Brain microvascular endothelial cell (primary cell): ENCODE data around the gene KCTD18.

ENCODE experiments used
- DNase-seq: peaks from one replicate; pipeline ENCODE4 v3.0.0-alpha.2; 2020
- H3K27ac ChIP-seq: fragments of 250-450 bp; sonication (Bioruptor Pico); 2 replicates; pipeline ENCODE4 v1.5.1; 2020; ENCODE audit warnings: mild to moderate bottlenecking, moderate library complexity
- H3K27me3 ChIP-seq: fragments of 250-450 bp; sonication (Bioruptor Pico); replicated peaks from 2 replicates; pipeline ENCODE4 v1.5.1; 2020; ENCODE audit warnings: mild to moderate bottlenecking
- H3K36me3 ChIP-seq: fragments of 250-450 bp; sonication (Bioruptor Pico); replicated peaks from 2 replicates; pipeline ENCODE4 v1.5.1; 2020; ENCODE audit warnings: mild to moderate bottlenecking
- H3K4me3 ChIP-seq: 2 replicates; pipeline ENCODE4 v1.5.1; 2011; ENCODE audit warnings: low read depth, mild to moderate bottlenecking, control low read depth, low read length, moderate library complexity
- in situ Hi-C: cut with HindIII; loops from 2 replicates; pipeline ENCODE4 v1.10.0; 2017; ENCODE audit warnings: low sequenced_read_pairs, low pct_ligation_motif_present
- TF ChIP-seq, protein P1 (sequence below): IDR thresholded peaks from 2 replicates; pipeline ENCODE4 v1.5.1; 2011; ENCODE audit warnings: low read depth, mild to moderate bottlenecking, moderate library complexity, low read length, control low read depth, inconsistent platforms; ENCODE audit errors: missing control alignments

KCTD18 gene

GRCh38 chr2:200439981-200440380 lies 69.9 kb downstream of the KCTD18 start:
- in situ Hi-C loops = no loop called here
- Histone ChIP-seq H3K27ac (no peak overlapping the region), H3K27me3 (no peaks in the 10 kb centered on the region), H3K4me3 (no peak overlapping the region), H3K36me3 (peaks cover 17% of the 10 kb centered on the region)
- no peak for DNase-seq
- TF ChIP-seq, protein P1, sequence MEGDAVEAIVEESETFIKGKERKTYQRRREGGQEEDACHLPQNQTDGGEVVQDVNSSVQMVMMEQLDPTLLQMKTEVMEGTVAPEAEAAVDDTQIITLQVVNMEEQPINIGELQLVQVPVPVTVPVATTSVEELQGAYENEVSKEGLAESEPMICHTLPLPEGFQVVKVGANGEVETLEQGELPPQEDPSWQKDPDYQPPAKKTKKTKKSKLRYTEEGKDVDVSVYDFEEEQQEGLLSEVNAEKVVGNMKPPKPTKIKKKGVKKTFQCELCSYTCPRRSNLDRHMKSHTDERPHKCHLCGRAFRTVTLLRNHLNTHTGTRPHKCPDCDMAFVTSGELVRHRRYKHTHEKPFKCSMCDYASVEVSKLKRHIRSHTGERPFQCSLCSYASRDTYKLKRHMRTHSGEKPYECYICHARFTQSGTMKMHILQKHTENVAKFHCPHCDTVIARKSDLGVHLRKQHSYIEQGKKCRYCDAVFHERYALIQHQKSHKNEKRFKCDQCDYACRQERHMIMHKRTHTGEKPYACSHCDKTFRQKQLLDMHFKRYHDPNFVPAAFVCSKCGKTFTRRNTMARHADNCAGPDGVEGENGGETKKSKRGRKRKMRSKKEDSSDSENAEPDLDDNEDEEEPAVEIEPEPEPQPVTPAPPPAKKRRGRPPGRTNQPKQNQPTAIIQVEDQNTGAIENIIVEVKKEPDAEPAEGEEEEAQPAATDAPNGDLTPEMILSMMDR = no peak
